Neural crest cell (in vitro differentiated cells): ENCODE results near the gene EXT2. TPM values are rescaled to one million over a fixed set of nuclear protein-coding genes. Genes with fewer than 3 reads are reported as not detected.

Experiments
- DNase-seq: peaks from one replicate; pipeline ENCODE4 v3.0.0; 2021; ENCODE audit warnings: low read depth, mixed read lengths, low spot score
- H3K27ac Mint-ChIP-seq: one replicate; pipeline ENCODE4 v1.8.0; 2021; ENCODE audit warnings: mild to moderate bottlenecking, mixed read lengths; ENCODE audit not compliant: unreplicated experiment
- H3K27me3 Mint-ChIP-seq: 2 replicates; pipeline ENCODE4 v1.8.0; 2021; ENCODE audit warnings: low read depth, mild to moderate bottlenecking, mixed read lengths
- H3K36me3 Mint-ChIP-seq: 2 replicates; pipeline ENCODE4 v1.8.0; 2021; ENCODE audit warnings: low read depth, mild to moderate bottlenecking, mixed read lengths
- H3K4me1 Mint-ChIP-seq: 2 replicates; pipeline ENCODE4 v1.8.0; 2021; ENCODE audit warnings: mixed read lengths
- H3K4me3 Mint-ChIP-seq: one replicate; pipeline ENCODE4 v1.8.0; 2021; ENCODE audit warnings: mild to moderate bottlenecking, mixed read lengths
- H3K9me3 Mint-ChIP-seq: 2 replicates; pipeline ENCODE4 v1.8.0; 2021; ENCODE audit warnings: mixed read lengths
- CTCF ChIP-seq: fragments of 200-600 bp; sonication (generic); conservative IDR thresholded peaks from 2 replicates; pipeline ENCODE4 v1.5.0; 2021; ENCODE audit warnings: antibody characterized with exemption, mild to moderate bottlenecking
- total RNA-seq: library from RNA; stranded (reverse); gene quantifications from 2 replicates; pipeline ENCODE4 v1.2.1, GENCODE V29; 2021

EXT2 gene
- total RNA-seq, 1 donor from 2014 or later = 56.6 TPM

GRCh38 chr11:44199298-44199697 is 103.8 kb downstream of the EXT2 start:
- Mint-ChIP-seq H3K36me3 (peaks cover 55% of the 10 kb centered on the region), H3K9me3 (peaks cover 8% of the 10 kb centered on the region), H3K4me3 (no peak overlapping the region), H3K27ac (no peak overlapping the region), H3K4me1 (no peaks in the 10 kb centered on the region), H3K27me3 (peaks cover 87% of the 10 kb centered on the region)
- no peak for DNase-seq
- TF ChIP-seq CTCF = no peak

DNA sequence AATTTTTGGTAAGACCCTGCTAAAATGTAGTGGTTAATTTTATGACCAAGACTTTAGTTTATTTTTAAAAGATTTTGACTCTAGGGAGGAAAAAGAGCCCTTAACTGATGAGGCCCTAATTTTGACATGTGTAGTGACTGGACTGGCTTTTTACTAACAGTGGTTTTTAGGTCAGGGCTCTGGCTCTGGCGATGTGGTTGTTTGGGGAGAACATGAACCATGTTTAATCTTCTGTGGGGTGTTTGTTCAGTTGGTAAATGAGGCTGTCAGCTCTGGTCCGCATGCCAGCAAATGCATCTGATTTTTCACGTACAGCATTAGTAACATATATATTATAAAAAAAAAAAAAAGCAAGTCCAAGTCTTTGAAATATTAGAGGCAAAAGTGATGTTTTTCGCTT is 104.3 kb downstream of the EXT2 start:
- no peaks in the 10 kb centered on the region for H3K4me1 Mint-ChIP-seq
- peaks cover 51% of the 10 kb centered on the region for H3K36me3 Mint-ChIP-seq
- DNase-seq = no peak
- H3K9me3 Mint-ChIP-seq = peaks cover 6% of the 10 kb centered on the region
- no peak for TF ChIP-seq CTCF
- no peak overlapping the region for H3K4me3 Mint-ChIP-seq
- no peak overlapping the region for H3K27ac Mint-ChIP-seq
- peaks cover 89% of the 10 kb centered on the region for H3K27me3 Mint-ChIP-seq

GRCh38 chr11:44203270-44204043 is 108.0 kb downstream of the EXT2 start:
- TF ChIP-seq CTCF = no peak
- Mint-ChIP-seq H3K36me3 (peaks cover 30% of the 10 kb centered on the region), H3K27ac (no peak overlapping the region), H3K4me3 (no peak overlapping the region), H3K4me1 (peaks cover 11% of the 10 kb centered on the region), H3K9me3 (no peaks in the 10 kb centered on the region), H3K27me3 (peaks cover 97% of the 10 kb centered on the region)
- DNase-seq = no peak

DNA sequence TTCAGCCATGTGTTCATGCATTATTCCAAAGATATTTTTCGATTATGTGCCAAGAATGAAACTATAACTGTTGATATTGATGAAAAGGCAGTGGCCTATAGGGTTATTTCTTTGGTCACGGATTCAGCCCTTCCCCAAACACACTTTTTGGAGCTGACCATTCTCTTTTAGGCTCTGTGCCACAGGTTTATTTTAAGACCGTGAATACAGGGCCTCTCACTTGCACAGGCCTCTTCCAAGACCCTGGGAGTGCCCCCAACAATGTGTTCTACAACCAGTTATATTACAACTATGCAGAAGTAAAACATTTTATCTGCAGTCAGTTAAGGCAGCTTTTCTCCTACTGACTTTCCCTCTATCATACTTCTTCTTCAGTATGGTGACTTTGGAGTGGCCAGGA is 109.9 kb downstream of the EXT2 start:
- Mint-ChIP-seq H3K4me3 (no peak overlapping the region), H3K9me3 (no peaks in the 10 kb centered on the region), H3K27ac (no peak overlapping the region), H3K27me3 (peaks cover 97% of the 10 kb centered on the region), H3K4me1 (peaks cover 14% of the 10 kb centered on the region), H3K36me3 (peaks cover 32% of the 10 kb centered on the region)
- TF ChIP-seq CTCF = no peak
- DNase-seq = no peak

GRCh38 chr11:44205836-44206235 is 110.4 kb downstream of the EXT2 start:
- no peak overlapping the region for H3K27ac Mint-ChIP-seq
- H3K4me1 Mint-ChIP-seq = peaks cover 14% of the 10 kb centered on the region
- no peak overlapping the region for H3K4me3 Mint-ChIP-seq
- H3K27me3 Mint-ChIP-seq = peaks cover 97% of the 10 kb centered on the region
- no peaks in the 10 kb centered on the region for H3K9me3 Mint-ChIP-seq
- DNase-seq = no peak
- peaks cover 28% of the 10 kb centered on the region for H3K36me3 Mint-ChIP-seq
- no peak for TF ChIP-seq CTCF
